GM12865 (cell line): ENCODE data around the gene UBP1.

Experiments used
- DNase-seq: peaks from one replicate; pipeline ENCODE4 v3.0.0; 2010; ENCODE audit warnings: low read depth
- H3K4me3 ChIP-seq: 2 replicates; pipeline ENCODE4 v1.5.1; 2011; ENCODE audit warnings: mild to moderate bottlenecking, low read depth, low read length, control low read depth
- CTCF ChIP-seq: IDR thresholded peaks from 2 replicates; pipeline ENCODE4 v1.5.1; 2011; ENCODE audit warnings: low read length, control low read depth, low read depth, inconsistent platforms; ENCODE audit not compliant: insufficient read depth; ENCODE audit errors: missing control alignments

The UBP1 gene

GRCh38 chr3:33392144-33392543 lies 48.1 kb downstream of the UBP1 start:
- no peak for TF ChIP-seq CTCF
- DNase-seq, result no peak
- H3K4me3 ChIP-seq, result no peak overlapping the region

- DNase-seq, result no peak
- H3K4me3 ChIP-seq, result no peak overlapping the region
- TF ChIP-seq CTCF, result no peak
Measured at GRCh38 chr3:33391255-33391995, 48.8 kb downstream of the UBP1 start.

- TF ChIP-seq CTCF, result no peak
- no peak for DNase-seq
- H3K4me3 ChIP-seq, result no peak overlapping the region
Measured at GRCh38 chr3:33389908-33390307, 50.3 kb downstream of the UBP1 start.

GRCh38 chr3:33388374-33389100 lies 51.7 kb downstream of the UBP1 start:
- TF ChIP-seq CTCF, result no peak
- no peak overlapping the region for H3K4me3 ChIP-seq
- DNase-seq, result no peak

GRCh38 chr3:33386631-33387030 lies 53.6 kb downstream of the UBP1 start:
- DNase-seq, result no peak
- H3K4me3 ChIP-seq, result no peak overlapping the region
- no peak for TF ChIP-seq CTCF

- no peak for TF ChIP-seq CTCF
- DNase-seq, result no peak
- no peak overlapping the region for H3K4me3 ChIP-seq
Measured at GRCh38 chr3:33385423-33385822, 54.8 kb downstream of the UBP1 start.
